GM04503 (cell line): ENCODE results near the gene TPD52L2.
A peak's percentile ranks its signal among the peaks of the same experiment; 100 is the strongest.

Experiments used
- DNase-seq: peaks from one replicate; pipeline ENCODE4 v3.0.0-alpha.2; 2012; ENCODE audit warnings: low read depth

The TPD52L2 gene

DNA sequence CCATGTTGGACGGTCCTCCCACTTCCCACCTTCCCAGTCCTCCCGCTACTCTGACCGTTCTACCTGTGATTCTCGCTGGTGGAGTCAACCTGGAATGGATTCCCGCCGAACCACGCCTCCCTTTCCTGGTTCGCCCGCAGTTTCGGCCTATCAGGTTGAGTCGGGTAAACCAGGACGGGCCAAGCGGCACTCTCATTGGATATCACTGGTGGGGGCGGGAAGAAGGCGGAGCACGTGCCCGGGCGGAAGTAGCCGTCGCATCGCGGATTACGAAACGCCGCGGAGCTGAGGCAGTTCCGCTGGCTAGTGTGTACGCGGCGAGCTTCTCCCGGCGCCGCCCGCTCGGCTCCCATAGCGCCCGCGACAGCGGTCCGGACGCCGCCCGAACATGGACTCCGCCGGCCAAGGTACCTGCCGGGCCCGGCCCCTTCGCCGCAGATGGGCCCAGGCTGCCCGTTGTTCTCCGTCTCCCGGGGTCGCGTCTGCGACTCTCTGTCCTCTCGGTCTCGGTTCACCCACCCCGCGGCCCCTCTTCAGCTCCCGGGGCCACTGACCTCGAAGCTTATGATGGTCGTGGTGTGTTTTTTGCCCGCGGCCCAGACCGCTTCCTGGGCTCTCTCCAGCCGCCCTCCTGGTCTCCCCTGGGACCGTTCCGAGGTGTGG is at the start of gene TPD52L2:
TSS of gene TPD52L2 (plus strand) at position 293 of the 663 bp plus-strand sequence. CDS start at position 389, 96 bp downstream.
- DNase-seq: peak; percentile 87

DNA sequence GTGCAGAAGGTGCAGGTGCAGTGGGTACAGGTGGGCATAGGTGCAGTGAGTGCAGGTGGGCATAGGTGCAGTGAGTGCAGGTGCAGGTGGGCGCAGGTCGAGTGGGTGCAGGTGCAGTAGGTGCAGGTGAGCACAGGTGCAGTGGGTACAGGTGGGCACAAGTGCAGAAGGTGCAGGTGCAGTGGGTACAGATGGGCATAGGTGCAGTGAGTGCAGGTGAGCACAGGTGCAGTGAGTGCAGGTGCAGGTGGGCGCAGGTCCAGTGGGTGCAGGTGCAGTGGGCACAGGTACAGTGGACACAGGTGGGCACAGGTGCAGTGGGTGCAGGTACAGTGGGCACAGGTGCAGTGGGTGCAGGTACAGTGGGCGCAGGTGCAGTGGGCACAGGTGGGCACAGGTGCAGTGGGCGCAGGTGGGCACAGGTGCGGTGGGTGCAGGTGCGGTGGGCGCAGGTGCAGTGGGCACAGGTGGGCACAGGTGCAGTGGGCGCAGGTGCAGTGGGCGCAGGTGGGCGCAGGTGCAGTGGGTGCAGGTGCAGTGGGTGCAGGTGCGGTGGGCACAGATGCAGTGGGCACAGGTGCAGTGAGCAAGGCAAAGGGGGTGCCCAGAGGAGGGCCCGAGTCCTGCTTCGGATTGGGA is 49.3 kb upstream of the TPD52L2 start:
- DNase-seq: no peak

DNA sequence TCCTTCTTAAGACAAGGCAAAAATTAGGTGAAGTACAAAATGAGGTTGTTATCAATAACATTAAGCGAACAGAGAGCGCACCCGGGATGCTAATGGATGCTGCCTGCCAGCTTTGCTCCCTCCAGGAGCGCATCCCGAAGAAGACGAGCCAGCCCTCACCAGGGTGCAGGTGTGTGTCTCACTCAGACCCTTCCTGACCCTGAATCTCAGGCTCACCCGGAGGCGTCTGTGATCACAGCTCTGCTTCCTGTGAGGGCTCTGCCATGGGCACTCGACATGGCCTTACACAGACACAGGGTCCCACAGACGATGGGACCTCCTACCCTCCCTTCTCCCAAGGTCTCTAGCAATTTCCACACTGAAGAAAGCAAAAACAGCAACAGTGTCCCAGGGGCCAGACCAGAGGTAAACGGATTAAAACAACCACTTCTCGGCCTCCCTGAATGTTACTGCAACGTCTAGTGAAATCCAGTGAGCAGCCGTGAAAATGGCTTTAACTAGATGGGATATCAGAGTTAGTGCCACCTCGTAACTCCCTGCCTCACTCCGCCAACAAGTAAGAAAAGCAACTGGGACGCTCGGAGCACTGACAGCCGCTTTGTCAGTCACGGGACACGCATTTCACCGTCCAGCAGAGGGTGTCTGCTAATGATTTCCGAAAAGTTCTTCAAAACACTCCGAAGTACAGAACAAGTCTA is 45.7 kb upstream of the TPD52L2 start:
- no peak for DNase-seq

DNA sequence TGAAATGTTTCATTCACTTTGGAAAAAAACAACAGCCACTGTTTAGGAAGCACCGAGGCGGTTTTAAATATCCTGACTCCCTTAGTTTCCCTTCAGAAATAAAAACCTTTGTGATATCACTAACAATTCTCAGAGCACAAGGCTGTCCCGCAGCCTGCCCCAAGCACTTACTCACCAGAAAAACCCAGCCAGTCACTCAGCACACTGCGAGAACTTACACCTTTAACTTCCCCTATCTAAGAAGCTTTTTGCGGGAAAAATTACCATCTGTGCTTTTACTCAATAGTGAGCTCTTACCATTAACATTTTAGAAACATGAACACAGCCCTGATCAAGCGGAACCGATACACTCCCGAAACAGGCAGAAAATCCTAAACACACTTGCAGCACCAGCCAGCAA is 43.3 kb upstream of the TPD52L2 start:
- no peak for DNase-seq

DNA sequence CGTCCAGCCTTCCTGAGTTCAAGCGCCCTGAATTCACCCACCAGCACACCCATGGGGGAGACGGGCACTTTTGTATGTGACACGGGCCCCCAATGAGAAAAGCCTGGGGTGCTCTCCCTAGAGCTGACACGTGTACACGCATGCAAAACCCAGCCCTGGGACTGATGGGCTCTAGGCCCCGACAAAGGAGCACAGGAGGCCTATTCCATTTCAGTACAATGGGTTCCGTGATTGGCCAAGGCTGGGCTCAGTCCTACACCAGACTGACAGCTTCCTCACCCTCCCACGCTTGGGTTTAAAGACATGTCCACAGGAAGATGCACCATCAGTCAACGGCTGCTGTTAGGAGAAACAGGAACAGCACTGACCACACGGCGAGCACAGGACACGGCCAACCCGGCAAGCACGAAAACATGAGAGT is 42.8 kb upstream of the TPD52L2 start:
- no peak for DNase-seq

DNA sequence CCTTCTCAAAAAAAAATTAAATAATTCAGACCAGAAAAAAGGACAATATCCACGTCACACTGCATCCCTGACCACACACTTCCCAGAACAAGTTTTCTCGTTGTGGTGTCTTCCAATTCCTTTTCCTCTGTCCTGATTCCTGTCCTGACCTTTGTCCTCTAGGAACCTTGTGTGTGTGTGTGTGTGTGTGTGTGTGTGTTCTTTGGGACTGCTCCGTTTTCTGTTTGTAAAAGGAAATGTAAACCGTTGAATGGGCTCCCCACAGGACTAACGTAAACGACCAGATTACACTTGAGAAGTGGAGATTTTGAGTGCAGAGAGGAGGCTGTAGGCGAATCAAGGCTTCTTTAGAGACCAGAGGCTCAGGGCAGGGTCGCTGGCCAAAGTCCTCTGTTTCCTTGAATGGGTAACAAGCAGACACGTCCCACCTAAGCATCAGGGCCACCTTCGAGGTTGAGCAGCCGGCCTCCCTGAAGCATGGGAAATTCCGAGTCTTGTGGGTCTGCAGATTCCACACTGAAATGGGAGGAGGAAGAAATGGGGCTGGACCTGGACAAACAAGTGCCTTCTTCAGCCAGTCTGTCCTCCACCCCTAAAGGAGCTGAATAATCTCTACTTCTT is 41.3 kb upstream of the TPD52L2 start:
- no peak for DNase-seq

DNA sequence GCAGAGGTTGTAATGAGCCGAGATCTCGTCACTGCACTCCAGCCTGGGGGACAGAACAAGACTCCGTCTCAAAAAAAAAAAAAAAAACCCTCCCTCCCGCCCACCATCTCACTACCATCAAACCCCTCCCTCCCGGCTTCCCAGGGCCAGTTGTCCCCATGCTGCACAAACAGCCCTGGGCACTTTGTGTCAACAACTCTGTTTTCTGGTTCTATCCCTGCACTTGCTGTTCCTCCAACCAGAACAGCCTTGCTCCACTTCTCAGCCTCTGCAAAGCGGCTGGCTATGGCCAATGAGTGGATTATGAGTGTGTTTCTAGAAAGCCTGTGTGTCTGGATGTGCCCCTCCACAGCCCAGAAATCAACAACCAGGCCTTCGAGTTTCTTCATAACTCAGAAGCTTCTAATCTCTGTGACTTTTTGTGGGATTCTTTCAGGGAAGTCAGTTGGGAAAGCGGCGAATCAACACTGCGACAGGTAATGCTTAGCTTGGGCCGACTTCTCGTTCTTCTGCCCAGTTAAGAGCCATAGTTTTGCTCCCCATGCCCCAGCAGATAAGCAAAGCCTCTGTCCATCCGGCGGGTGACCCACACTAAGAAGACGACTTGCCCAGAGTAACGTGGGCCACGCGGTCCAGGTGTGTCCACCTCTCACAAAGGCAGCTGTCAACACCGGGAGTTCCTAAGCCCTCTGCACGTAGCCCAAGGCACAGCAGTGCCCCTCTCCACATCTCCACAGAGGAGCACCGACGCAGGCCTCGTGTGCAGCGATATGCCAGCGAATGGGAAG is 39.5 kb upstream of the TPD52L2 start:
- DNase-seq: no peak

DNA sequence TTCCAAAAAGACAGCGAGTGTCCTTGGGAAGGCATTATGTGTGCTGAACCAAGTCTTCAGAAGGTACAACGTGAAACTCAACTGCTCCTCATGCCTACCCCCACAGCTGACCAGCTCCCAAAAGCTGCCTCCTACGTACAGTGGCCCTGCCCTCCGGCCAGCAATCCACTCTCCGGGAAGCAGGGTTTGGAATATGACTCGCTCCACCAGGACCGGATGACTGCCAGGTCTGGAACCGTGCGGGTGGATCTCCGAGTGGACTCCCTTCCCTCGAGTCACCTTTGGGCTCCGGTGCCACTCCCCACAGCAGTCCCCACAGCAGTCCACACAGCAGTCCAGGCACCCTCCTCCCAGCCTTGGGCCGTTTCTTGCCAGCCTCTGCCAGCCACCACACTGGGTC is 38.3 kb upstream of the TPD52L2 start:
- no peak for DNase-seq

DNA sequence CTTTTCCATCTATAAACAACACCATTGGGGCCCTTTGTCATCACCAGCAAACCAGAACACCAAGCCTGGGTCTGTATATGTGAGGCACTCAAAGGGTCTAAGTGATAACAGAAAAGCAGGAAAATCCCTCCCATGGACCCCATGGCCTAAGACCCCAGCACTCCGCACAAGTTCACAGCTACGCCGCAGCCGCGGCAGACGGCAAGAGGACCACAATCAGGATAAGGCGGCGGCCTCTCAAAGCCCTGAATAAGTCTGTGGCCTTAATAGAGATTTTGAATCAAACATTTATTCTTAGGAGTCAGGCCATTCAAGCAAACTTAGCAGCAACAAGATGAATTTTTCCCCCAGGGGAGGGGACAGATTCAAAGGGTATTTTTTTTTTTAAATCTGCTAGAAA is 36.9 kb upstream of the TPD52L2 start:
- DNase-seq: no peak

DNA sequence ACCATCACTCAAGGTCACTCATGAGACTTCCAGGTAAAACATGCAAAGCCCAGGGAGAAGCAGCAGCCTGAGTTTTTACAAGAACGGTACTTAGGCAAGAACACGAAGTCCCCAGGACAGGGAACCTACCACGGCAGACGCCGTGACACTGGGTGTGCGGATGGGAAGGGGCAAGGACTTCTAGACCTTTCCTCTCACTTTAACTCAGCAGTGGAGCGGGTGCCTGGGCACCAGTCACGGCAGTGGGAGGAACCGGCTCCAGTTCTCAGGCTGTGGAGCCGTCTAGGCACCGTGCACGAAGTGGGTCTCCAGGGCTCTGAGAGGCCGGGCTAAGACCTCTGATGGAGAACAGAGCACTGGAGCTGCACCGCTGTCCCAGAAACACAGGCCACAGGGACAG is 36.5 kb upstream of the TPD52L2 start:
- no peak for DNase-seq

DNA sequence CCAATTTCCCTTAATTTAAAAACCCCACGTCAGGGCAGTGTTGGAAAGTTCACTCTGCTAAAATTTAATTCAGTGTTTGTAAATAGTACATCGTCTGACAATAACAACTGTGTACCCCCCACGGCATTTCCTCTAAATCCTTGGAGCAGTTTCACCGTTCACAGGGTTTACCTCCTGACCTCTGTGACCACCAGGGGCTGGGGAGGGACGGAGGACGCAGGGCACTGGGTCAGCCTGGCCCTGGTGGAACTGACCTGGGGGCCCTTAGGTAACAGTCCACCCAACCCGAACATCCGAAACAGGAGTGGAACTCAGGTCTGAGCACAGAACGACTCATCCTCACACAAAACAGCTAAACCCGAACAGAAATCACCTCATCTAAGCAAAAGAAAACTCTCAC is 36.1 kb upstream of the TPD52L2 start:
- no peak for DNase-seq

DNA sequence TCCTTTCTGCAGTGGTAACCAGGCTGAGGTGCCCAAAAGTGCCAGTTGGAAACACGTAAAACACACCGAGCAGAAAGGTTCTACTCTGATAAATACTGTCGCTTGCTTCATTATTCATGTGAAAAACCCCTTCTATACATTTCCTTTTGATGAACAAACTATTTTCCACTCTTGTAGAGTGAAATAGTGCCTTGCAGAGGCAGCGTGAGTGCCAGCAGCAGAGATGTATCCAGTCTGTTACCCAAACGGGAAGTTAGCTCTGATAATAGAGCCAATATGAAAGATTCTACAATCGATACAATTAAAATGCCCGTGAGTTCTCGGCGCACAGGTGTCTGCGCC is 35.5 kb upstream of the TPD52L2 start:
- DNase-seq: no peak

DNA sequence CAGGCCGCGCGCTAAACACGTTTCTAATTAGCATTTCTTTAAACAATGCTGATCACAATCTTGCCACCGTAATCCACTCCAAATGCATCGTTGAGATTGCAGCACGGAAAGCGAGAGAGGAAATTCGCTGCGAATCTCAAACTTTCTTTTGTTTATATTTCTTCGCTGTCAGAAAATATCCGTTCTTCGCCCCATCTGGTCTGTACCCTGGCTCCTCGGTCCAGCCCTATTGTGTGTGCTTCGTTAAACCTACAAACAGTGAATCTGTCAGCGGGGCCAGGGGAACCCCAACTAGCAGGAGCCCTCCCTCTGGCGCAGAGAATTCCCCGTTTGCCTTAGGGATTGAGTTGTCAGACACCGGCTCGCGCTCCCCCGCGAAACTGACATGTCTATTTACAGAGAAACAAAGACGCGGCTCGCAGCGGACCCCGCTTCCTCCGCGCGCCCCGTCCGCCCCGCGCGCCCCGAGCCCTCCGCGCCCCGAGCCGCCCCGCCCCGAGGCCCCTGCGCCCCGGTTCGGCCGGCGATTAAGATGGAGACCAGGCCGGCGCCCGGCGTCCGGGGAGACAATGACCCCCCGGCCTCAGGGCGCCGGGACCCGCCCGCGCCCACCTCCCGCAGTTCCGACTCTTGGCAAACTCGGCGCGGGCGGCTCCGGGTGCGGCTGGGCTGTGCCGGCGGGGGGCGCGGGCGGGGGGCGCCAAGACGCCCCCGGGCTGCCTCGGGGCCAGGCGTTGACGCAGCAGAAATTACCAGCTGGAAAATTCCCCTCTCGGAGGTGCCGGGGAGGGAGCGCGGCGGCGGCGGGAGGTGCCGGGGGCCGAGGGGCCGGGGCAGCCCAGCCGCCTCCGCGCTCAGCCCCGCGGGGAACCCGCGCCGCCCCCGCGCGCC is 34.9 kb upstream of the TPD52L2 start:
- DNase-seq: no peak

DNA sequence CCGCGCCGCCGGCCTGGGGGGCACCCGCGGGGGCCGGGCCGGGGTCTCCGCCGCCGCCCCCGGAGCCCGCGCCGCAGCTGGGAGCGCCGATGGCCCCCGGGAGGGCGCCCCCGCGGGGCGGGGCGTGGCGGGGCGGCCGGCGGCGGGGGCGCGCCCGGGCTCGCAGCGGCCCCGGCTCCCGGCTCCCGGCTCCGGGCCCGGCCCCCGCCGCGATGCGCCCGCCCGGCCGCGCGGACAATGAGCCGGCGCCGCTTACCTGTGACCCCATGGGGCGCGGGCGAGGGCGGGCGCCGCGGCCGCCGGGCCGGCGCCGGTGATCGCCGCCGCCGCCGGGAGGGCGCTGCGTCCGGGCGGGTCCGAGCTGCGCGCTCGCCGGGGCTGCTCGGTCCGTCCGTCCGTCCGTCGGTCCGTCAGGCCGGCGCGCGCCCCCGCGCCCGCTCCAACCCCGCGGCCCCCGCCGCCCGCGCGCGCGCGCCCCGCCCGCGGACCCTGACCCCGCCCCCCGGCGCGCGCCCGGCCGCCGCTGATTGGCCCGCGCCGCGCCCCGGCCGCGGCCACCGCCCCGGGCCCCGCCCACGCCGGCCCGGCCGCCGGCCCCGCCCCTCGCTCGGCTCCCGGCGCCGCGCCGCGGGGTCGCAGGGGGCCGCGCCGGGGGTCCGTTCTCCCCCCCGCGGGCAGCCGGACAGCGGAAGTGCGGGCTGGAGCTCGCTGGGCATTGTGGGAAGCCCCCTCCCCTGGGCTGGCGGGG is 34.1 kb upstream of the TPD52L2 start, which contains the start of gene ZBTB46:
TSS of gene ZBTB46 (minus strand) at position 424 of the 748 bp plus-strand sequence. CDS start 40,507 bp downstream, outside the sequence.
- no peak for DNase-seq

DNA sequence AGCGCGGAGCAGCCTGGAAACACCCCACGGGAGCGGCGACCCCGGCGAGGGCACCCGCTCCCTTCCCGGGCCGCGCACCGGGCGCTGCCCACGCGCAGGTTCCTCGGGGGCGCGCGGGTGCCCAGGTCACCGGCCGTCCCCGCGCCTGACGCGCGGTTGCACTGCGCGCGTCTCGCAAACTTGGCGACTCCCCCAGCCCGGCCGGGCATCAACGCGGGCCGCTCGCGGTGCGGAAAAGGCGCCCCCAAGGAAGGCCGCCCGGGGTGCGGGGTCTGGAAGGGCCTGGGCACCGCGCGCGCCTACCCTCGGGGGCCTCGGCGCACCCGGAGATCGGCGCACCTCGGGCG is 33.5 kb upstream of the TPD52L2 start:
- DNase-seq: no peak

DNA sequence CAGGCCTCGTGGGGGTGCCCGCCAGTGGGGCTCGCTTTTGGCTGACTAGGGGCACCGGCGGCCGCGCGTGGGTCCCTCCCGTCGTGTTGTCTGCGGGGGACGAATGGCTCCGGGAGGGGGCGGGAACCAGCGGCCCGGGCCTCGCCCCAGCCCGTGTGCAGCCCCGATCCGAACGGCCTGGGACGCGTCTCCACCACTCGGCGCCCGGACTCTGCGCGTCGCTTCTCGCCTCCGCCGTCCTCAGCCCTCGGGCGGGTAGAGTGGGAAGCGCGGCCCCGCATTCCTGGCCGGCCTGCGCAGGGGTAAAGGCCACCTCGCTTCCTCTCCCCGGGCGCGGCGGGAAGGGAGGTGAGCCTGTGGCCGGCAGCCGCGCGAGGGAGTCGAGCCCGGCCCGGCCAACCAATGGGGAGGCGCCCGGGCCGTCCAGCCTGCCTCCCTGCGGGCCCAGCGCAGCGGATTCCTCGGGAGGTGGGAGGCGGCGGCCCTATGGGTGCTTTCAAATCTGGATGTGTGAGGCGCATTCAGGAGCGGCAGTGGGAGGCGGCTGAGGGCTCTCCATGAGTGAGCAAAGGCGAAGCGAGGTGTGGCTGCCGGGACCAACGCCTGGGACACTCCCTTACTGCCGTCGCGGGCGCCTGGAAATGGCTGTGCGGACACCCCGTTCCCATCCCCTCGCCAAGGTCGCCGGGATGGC is 32.9 kb upstream of the TPD52L2 start:
- no peak for DNase-seq

DNA sequence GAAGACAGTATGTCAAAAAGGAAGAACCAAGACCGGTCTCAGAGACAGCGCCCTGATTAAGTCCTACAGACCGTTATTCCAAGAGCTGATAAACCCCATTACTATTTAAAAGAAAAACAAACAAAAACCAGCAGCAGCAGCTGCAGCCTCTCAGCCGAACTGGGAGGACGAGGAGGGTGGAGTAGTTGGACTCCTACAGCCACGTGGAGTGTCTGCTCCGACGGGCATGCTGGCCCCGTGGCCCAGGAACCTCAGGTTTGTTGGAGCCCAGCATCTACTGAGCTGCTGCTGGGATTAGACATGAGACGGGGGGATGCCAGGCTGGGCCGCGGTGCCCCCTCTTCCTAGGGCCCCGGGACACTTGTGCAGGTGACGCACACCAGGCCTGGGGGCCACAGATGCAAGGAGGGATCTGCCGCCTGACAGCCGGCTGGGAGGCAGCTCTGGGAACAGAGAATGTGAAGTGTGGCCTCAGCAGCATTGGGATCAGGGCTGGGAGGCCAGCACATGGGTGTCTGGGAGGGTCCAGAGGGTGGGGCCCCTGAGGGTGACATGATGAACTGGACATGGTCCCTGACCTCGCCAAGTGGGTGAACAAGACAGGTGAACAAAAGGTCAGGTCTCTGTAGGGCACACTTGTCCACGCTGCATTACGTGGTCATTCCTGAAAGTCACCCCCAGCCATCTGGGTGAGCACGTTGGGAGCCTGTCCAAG is 31.1 kb upstream of the TPD52L2 start:
- DNase-seq: no peak

DNA sequence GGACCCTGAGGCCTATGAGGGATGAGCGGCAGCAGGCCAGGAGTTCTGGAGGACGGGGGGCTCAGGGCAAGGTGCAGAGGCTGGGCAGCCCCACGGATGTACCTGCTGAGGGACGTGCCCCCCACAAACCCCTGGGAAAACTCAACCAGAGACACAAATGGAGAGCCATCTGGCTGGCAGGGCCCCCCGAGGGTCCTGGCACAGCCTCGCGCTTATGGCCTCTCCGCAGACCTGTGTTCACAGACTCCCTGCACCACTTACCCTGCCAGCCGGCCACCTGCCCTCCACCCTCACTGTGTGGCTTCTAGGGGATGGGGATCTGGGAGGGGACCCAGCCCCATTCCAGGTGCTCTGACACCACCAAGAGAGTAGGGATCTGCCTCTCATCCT is 30.6 kb upstream of the TPD52L2 start:
- no peak for DNase-seq
